Mucosa of rectum (tissue), 2 donors: ENCODE results near the gene EVA1C.
"Not testable (repeated sequence)": the region's sequence is repeated elsewhere in the genome, so short reads cannot be mapped to it uniquely, and the experiment has no call there.

Experiments
- H3K27ac ChIP-seq, 2 donors: one replicate each; pipeline ENCODE4 v1.7.0; 2013; ENCODE audit warnings: inconsistent platforms in 2 of 2, low read depth in 2 of 2, low read length in 2 of 2
- H3K27me3 ChIP-seq, 2 donors: one replicate each; pipeline ENCODE4 v1.7.0; 2013; ENCODE audit warnings: low read length in 2 of 2; ENCODE audit not compliant: control insufficient read depth in 2 of 2, insufficient read depth in 2 of 2
- H3K36me3 ChIP-seq, 2 donors: one replicate each; pipeline ENCODE4 v1.7.0; 2013; ENCODE audit warnings: low read length in 2 of 2; ENCODE audit not compliant: control insufficient read depth in 2 of 2, insufficient read depth in 2 of 2
- H3K4me1 ChIP-seq, 2 donors: one replicate each; pipeline ENCODE4 v1.7.0; 2013; ENCODE audit warnings: low read length in 2 of 2, mild to moderate bottlenecking in 1 of 2; ENCODE audit not compliant: control insufficient read depth in 2 of 2, insufficient read depth in 2 of 2
- H3K4me3 ChIP-seq, 2 donors: one replicate each; pipeline ENCODE4 v1.7.0; 2013; ENCODE audit warnings: low read length in 2 of 2
- H3K9ac ChIP-seq, 2 donors: one replicate each; pipeline ENCODE4 v1.7.0; 2013; ENCODE audit warnings: low read length in 2 of 2, low read depth in 1 of 2, mild to moderate bottlenecking in 1 of 2
- H3K9me3 ChIP-seq, 2 donors: one replicate each; pipeline ENCODE4 v1.7.0; 2013; ENCODE audit warnings: low read length in 2 of 2; ENCODE audit not compliant: control insufficient read depth in 2 of 2
- donor health status: healthy.
- donor health status: Normal muscosa, but diverticular disease.

The EVA1C gene

DNA sequence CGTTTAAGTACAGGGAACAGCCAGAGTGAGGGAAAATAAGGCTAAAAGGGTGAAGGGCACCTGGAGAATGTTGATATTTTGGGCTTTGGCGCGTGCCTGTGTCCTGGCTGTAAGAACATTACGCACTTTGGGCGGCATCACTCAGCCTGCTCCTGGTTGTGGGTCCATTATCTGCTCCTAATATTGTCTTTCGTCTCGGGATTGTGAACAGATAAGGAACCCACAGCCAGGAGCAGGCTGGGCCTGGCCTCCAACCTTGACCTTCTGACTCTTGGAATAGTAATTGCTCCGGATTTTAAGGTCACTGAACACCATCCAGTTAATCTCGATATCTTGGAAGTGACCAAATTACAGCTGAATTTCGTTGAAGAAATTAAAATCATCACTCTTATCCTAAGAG lies 111.0 kb downstream of the EVA1C start:
- Histone ChIP-seq H3K36me3 (no peaks in the 10 kb centered on the region), H3K9ac (no peak overlapping the region), H3K4me3 (no peak overlapping the region), H3K4me1 (no peaks in the 10 kb centered on the region), H3K27me3 (no peaks in the 10 kb centered on the region), H3K9me3 (no peaks in the 10 kb centered on the region), H3K27ac (peak overlapping the region in 1 of 2 donors; percentile 3)

DNA sequence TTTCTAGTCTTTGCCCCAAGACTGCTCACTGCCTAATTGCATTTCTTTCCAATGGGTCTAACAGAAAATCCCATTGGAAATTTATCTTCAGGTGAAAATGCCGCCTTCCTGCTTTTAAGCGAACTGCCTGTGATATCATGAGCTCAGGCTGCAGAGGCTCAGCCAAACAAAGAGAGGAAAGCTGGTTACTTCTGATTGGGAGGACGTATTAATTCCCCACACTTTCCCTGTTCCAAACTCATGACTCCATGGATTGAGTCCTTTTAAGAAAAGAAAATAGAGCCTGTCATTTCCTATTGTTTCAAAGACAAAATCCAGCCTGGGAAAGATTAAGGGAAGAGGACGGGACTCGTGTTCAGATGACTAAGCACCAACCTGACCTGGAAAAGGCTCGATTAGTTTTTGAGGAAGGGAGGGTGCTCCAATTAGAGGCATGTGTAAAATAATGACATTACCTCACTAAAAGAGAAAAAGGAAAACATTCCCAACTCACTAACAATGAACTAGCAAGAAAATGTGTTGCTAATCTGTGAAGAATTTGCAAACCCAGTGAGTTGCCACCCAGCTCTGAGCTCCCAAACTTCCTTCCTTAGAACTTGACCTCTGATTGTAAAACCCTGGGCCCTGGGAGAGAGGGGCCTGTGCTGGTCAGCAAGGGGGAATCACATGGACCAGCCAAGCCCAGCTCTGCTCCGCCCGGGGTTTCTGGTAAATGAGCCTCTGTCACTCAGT lies 111.6 kb downstream of the EVA1C start:
- H3K36me3 ChIP-seq, result no peaks in the 10 kb centered on the region
- H3K27ac ChIP-seq, result peak overlapping the region in 1 of 2 donors; percentile 3
- H3K9ac ChIP-seq, result no peak overlapping the region
- H3K4me3 ChIP-seq, result no peak overlapping the region
- no peaks in the 10 kb centered on the region for H3K9me3 ChIP-seq
- H3K4me1 ChIP-seq, result no peaks in the 10 kb centered on the region
- H3K27me3 ChIP-seq, result no peaks in the 10 kb centered on the region

DNA sequence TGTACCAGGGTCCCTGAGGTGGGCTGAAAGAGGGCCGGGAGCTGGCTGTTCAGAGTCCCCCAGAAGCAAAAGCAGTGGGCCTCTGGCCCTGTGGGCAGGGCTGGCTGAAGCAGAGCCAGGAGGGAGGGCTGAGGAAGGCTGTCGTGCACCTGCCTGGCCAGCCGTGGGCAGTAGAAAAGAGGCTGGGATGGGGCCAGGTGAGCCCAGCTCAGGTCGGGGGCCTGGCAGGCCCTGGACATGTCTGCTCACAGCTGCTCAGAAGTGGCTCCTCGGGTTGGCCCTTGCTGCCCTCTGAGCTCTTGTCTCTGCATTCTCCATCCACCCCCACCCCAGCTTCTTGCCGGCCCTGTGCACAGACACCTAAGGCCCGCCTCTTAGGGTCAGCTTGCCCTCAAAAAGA lies 112.8 kb downstream of the EVA1C start:
- H3K4me1 ChIP-seq, result no peaks in the 10 kb centered on the region
- no peak overlapping the region for H3K9ac ChIP-seq
- H3K4me3 ChIP-seq, result no peak overlapping the region
- no peak overlapping the region for H3K27ac ChIP-seq
- no peaks in the 10 kb centered on the region for H3K9me3 ChIP-seq
- H3K27me3 ChIP-seq, result no peaks in the 10 kb centered on the region
- no peaks in the 10 kb centered on the region for H3K36me3 ChIP-seq

DNA sequence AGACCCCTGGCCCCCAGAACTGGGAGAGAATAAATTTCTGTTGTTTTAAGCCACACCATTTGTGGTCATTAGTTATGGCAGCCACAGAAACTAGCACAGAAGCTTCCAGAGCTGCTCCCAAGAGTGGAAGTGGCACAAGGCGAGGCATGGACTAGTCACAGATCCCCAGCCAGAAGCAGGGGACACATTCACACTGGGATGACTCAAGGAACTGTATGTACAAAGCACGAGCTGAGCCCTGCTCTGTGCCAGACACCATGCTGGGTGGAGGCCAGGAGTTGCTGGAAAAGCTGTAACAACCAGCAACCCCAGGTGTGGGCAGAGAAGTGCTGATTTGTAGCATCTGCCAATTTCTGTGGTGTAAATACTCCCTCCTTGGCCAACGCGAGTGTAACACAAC lies 117.2 kb downstream of the EVA1C start:
- Histone ChIP-seq H3K9me3 (no peaks in the 10 kb centered on the region), H3K27ac (no peak overlapping the region), H3K4me3 (no peak overlapping the region), H3K27me3 (no peaks in the 10 kb centered on the region), H3K9ac (no peak overlapping the region), H3K36me3 (no peaks in the 10 kb centered on the region), H3K4me1 (no peaks in the 10 kb centered on the region)

DNA sequence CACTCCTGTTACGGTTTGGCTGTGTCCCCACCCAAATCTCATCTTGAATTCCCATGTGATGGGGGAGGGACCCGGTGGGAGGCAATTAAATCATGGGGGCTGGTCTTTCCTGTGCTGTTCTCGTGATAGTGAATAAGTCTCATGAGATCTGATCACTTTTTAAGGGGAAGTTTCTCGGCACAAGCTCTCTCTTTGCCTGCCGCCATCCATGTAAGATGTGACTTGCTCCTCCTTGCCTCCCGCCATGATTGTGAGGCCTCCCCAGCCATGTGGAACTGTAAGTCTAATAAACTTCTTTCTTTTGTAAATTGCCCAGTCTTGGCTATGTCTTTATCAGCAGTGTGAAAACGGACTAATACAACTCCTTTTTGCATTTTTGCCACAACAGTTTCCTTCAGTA lies 118.3 kb downstream of the EVA1C start:
- not testable (repeated sequence) for H3K4me1 ChIP-seq, H3K9me3 ChIP-seq, H3K36me3 ChIP-seq, H3K27ac ChIP-seq, H3K4me3 ChIP-seq, H3K9ac ChIP-seq, H3K27me3 ChIP-seq

DNA sequence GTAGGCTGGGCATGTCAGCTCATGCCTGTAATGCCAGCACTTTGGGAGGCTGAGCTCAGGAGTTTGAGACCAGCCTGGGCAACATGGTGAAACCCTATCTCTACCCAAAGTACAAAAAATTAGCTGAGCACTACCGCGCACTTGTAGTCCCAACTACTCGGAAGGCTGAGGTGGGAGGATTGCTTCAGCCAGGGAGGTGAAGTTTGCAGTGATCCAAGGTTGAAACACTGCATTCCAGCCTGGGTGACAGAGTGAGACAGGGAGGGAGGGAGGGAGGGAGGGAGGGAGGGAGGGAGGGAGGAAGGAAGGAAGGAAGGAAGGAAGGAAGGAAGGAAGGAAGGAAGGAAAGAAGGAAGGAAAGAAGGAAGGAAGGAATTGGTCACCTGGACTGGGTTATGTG lies 119.1 kb downstream of the EVA1C start:
- H3K9ac ChIP-seq, H3K36me3 ChIP-seq, H3K4me1 ChIP-seq, H3K9me3 ChIP-seq, H3K4me3 ChIP-seq, H3K27me3 ChIP-seq, H3K27ac ChIP-seq: not testable (repeated sequence)

DNA sequence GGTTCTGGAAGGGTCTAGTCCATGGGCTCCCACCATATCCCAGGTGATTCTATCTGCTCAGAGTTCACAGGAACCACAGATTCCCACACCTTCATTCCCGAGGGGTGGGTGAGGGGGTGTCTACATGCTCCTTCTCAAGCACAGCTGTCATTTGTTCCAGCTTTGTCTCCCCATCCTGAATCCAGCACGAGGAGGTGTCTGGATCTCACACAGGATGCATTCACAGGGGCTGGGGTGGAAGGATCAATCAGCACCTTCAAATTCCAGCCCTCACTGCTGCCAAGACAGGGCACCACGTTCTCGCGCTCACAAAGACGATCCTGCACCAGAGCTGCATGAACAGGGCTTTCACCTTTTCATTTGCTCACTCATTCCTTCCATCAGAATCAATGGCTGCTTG lies 120.1 kb downstream of the EVA1C start:
- no peaks in the 10 kb centered on the region for H3K4me1 ChIP-seq
- H3K27ac ChIP-seq, result no peak overlapping the region

DNA sequence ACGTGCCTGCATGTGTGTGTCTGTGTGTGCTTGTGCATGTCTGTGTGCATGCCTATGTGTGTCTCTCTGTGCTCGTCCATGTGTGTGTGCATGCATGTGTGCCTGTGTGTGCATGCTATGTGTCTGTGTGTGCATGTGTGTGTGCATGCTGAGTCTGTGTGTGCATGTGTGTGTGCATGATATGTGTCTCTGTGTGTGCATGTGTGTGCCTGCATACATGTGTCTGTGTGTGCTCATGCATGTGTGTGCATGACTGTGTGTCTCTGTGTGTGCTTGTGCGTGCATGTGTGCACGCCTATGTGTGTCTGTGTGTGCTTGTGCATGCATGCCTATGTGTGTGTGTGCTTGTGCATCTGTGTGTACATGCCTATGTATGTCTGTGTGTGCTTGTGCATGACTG lies 120.5 kb downstream of the EVA1C start:
- Histone ChIP-seq H3K9ac (no peak overlapping the region), H3K4me3 (no peak overlapping the region), H3K27me3 (no peaks in the 10 kb centered on the region), H3K27ac (no peak overlapping the region), H3K36me3 (no peaks in the 10 kb centered on the region), H3K9me3 (no peaks in the 10 kb centered on the region), H3K4me1 (no peaks in the 10 kb centered on the region)

More for the DNA sequence above, 120.1 kb downstream of the EVA1C start:
- no peaks in the 10 kb centered on the region for H3K9me3 ChIP-seq
- H3K36me3 ChIP-seq, result no peaks in the 10 kb centered on the region
- no peaks in the 10 kb centered on the region for H3K27me3 ChIP-seq
- H3K9ac ChIP-seq, result no peak overlapping the region
- H3K4me3 ChIP-seq, result no peak overlapping the region

DNA sequence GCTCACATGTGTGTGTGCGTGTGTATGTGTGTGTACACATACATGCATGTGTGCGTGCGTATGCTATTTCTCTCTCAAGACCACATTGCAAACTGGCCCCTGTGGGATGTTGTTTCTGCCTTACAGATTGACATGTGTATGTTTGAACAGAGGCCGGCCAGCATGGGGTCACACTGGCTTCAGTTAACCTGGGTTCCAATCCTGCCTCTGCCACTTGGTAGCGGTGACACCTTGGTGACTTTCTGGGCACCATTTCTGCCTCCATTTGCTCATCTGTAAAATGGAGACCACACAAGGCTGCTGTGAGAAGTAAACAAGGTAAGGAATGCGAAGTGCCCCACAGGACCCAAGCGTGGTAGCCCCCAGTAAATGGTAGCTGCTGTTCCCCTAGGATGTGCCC lies 121.1 kb downstream of the EVA1C start:
- Histone ChIP-seq H3K27ac (no peak overlapping the region), H3K27me3 (no peaks in the 10 kb centered on the region), H3K4me3 (no peak overlapping the region), H3K4me1 (no peaks in the 10 kb centered on the region), H3K36me3 (no peaks in the 10 kb centered on the region), H3K9me3 (no peaks in the 10 kb centered on the region), H3K9ac (no peak overlapping the region)

DNA sequence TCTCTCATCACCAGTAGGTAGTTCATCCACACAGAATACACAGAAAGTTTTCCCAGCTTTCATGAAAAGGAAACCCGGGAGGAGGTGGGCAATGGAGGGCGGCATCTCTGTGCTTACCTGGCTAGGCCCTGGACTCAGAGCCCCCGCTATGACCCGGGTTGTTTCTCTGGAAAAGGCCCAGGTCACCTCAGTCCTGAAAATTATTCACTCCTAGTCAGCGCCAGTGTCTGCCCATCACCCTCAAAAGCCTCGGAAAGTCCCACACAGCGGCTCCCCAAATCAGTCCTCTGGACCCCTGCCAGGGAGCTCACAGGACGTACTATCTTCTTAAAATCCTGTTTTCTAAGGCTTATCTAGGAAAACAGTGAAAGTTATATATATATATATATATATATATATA lies 121.6 kb downstream of the EVA1C start:
- Histone ChIP-seq H3K27me3 (no peaks in the 10 kb centered on the region), H3K4me1 (no peaks in the 10 kb centered on the region), H3K36me3 (no peaks in the 10 kb centered on the region), H3K9ac (no peak overlapping the region), H3K27ac (no peak overlapping the region), H3K4me3 (no peak overlapping the region), H3K9me3 (no peaks in the 10 kb centered on the region)

DNA sequence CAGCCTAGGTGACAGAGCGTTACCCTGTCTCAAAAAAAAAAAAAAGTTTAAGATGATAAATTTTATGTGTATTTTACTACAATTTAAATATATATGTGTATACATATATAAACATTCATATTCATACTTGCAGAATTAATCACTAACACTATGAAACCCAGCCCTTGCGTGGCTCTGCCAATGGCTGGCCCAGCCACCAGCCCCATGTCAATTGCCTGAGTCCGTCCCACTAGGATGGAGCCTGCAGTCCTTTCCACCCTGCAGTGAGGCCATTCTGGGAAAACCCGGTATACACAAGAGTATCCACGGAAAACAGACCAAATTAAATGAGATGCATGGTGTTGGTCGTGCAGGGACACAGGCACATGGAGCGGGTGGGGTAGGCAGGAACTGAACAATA lies 123.1 kb downstream of the EVA1C start:
- no peaks in the 10 kb centered on the region for H3K36me3 ChIP-seq

More for the DNA sequence above, 123.1 kb downstream of the EVA1C start:
- no peaks in the 10 kb centered on the region for H3K4me1 ChIP-seq
- no peaks in the 10 kb centered on the region for H3K9me3 ChIP-seq
- no peaks in the 10 kb centered on the region for H3K27me3 ChIP-seq
- H3K27ac ChIP-seq, result no peak overlapping the region
- H3K9ac ChIP-seq, result no peak overlapping the region
- no peak overlapping the region for H3K4me3 ChIP-seq
